H1 (cell line): ENCODE results near the gene UNC119B.

Source experiments
- CHD2 ChIP-seq: IDR thresholded peaks from 2 replicates; pipeline ENCODE4 v1.6.1; 2012; ENCODE audit warnings: low read length, improper control_type of control experiment
- CTCF ChIP-seq, 3 experiments: IDR thresholded peaks; 1 replicate in 2 of 3; 2 replicates in 1 of 3; pipeline versions ENCODE4 v1.5.1 to v1.6.1; 2011; ENCODE audit warnings: low read length in 3 of 3, mild to moderate bottlenecking in 3 of 3, inconsistent platforms in 2 of 3, low read depth in 1 of 3, moderate library complexity in 1 of 3; ENCODE audit not compliant: insufficient read depth in 1 of 3; ENCODE audit errors: control extremely low read depth in 1 of 3
- POLR2AphosphoS5 ChIP-seq: IDR thresholded peaks from 2 replicates; pipeline ENCODE4 v1.6.1; 2011; ENCODE audit warnings: low read depth, low read length

GRCh38 chr12:120757949-120758348, 47.7 kb downstream of the UNC119B start:
- TF ChIP-seq CTCF (IDR thresholded peaks at IDR 0.05; ENCODE audit: control extremely low read depth in 1 of 3, insufficient read depth in 1 of 3, low read depth in 1 of 3, low read length in 3 of 3) (no peak), CHD2 (no peak), POLR2AphosphoS5 (no peak)
